DOHH2 (cell line): ENCODE measurements around the gene PLPP3.

ENCODE experiments used
- H3F3A ChIP-seq: fragments of 200-600 bp; sonication (generic), shearing (Covaris generic); 2 replicates; pipeline ENCODE4 v1.6.0; 2016; ENCODE audit warnings: antibody characterized with exemption, mild to moderate bottlenecking; ENCODE audit not compliant: control insufficient read depth, insufficient read depth
- H3K27ac ChIP-seq: fragments of 200-600 bp; sonication (generic); 2 replicates; pipeline ENCODE4 v1.5.1; 2014; ENCODE audit warnings: low read depth, mild to moderate bottlenecking, low read length, moderate library complexity
- H3K27me3 ChIP-seq: fragments of 200-600 bp; sonication (generic); 2 replicates; pipeline ENCODE4 v1.6.1; 2014; ENCODE audit warnings: mild to moderate bottlenecking, low read length, mixed read lengths; ENCODE audit not compliant: control insufficient read depth
- H3K36me3 ChIP-seq: fragments of 200-600 bp; sonication (generic); 2 replicates; pipeline ENCODE4 v1.6.1; 2014; ENCODE audit warnings: mild to moderate bottlenecking, low read length, moderate library complexity, mixed read lengths; ENCODE audit not compliant: control insufficient read depth
- H3K4me1 ChIP-seq: fragments of 200-600 bp; sonication (generic); 2 replicates; pipeline ENCODE4 v1.6.1; 2014; ENCODE audit warnings: mild to moderate bottlenecking, low read length, mixed read lengths; ENCODE audit not compliant: control insufficient read depth
- H3K4me2 ChIP-seq: fragments of 200-600 bp; sonication (generic); 2 replicates; pipeline ENCODE4 v1.6.0; 2014; ENCODE audit warnings: mild to moderate bottlenecking, low read length, moderate library complexity
- H3K4me3 ChIP-seq: fragments of 200-600 bp; sonication (generic); 2 replicates; pipeline ENCODE4 v1.5.1; 2014; ENCODE audit warnings: mild to moderate bottlenecking, low read length, mixed read lengths
- H3K79me2 ChIP-seq: fragments of 200-600 bp; sonication (generic); 2 replicates; pipeline ENCODE4 v1.6.1; 2014; ENCODE audit warnings: mild to moderate bottlenecking, low read length, mixed read lengths; ENCODE audit not compliant: control insufficient read depth
- H3K9me2 ChIP-seq: fragments of 200-600 bp; sonication (generic); replicated peaks from 2 replicates; pipeline ENCODE4 v1.6.1; 2014; ENCODE audit warnings: mild to moderate bottlenecking, low read length, mixed read lengths; ENCODE audit not compliant: control insufficient read depth
- H3K9me3 ChIP-seq: fragments of 200-600 bp; sonication (generic); 2 replicates; pipeline ENCODE4 v1.6.1; 2014; ENCODE audit warnings: antibody characterized with exemption, low read length, mixed read lengths; ENCODE audit not compliant: control insufficient read depth, insufficient read depth
- H4K20me1 ChIP-seq: fragments of 200-600 bp; sonication (generic); 2 replicates; pipeline ENCODE4 v1.6.0; 2014; ENCODE audit warnings: low read depth, mild to moderate bottlenecking, antibody characterized with exemption, low read length, moderate library complexity; ENCODE audit not compliant: control insufficient read depth, insufficient read depth
- EZH2phosphoT487 ChIP-seq: fragments of 200-600 bp; sonication (generic); IDR thresholded peaks from 2 replicates; pipeline ENCODE4 v1.6.1; 2017; ENCODE audit warnings: borderline replicate concordance, mild to moderate bottlenecking, antibody characterized with exemption, low read length, moderate library complexity, mixed read lengths
- TF ChIP-seq, protein P1 (sequence below): fragments of 200-600 bp; sonication (generic); IDR thresholded peaks from one replicate; pipeline ENCODE4 v1.5.1; 2014; ENCODE audit warnings: antibody characterized with exemption, mild to moderate bottlenecking, low read depth, low read length; ENCODE audit not compliant: poor library complexity, severe bottlenecking

PLPP3 gene

DNA sequence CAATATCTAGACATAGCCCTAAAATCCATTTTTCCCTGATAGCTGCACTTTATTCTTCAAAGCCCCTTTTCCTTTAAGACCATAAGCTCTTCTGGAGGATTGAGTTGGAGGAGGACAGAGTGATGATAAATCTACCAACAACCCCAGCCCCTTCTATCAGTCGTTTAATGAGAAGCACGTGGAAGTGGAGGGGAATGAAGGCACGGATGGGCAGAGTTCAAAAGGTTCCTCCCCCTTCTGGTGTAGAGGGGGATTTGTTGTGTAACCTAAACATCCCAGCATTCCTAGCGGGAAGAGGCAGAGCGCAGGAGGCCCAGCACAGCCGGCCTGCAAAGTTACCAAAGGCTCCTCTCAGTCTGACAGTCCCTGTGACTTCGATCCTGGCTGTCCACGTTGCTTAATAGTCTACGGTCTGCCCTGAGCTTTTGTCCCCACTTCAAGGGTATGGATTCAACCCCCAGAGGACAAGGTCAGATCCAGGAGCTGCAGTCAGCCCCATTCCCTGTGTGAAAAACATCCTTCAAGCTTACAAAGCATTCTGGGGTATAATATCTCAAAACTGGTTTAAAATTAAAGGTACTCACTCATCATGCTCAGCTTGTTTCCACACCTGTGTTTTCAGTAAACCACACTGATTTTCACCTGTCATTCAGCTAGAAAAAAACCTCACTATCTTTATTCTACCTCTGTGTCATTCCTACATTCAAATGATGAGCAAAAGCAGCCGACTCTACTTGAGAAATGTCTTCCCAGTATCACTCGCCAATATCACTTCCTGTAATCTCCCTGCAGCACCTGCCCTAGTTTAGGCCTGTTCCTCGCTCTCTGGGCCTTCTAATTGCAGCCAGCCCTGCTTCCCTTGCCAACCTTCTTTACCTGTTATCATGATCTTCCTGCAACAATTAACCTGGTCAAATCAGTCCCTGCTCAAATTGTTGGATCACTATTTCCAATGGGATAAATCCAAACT lies 117.9 kb downstream of the PLPP3 start:
- Histone ChIP-seq H3K9me3 (no peaks in the 10 kb centered on the region), H3K9me2 (no peaks in the 10 kb centered on the region), H3K4me3 (no peak overlapping the region), H3K4me1 (no peaks in the 10 kb centered on the region), H3K36me3 (no peaks in the 10 kb centered on the region), H3K27ac (no peak overlapping the region), H3K4me2 (no peak overlapping the region), H3F3A (no peaks in the 10 kb centered on the region), H3K27me3 (no peaks in the 10 kb centered on the region; the same call in 1 of the 2 replicates), H3K79me2 (no peaks in the 10 kb centered on the region), H4K20me1 (no peaks in the 10 kb centered on the region)
- no peak for TF ChIP-seq EZH2phosphoT487
- TF ChIP-seq, protein P1, sequence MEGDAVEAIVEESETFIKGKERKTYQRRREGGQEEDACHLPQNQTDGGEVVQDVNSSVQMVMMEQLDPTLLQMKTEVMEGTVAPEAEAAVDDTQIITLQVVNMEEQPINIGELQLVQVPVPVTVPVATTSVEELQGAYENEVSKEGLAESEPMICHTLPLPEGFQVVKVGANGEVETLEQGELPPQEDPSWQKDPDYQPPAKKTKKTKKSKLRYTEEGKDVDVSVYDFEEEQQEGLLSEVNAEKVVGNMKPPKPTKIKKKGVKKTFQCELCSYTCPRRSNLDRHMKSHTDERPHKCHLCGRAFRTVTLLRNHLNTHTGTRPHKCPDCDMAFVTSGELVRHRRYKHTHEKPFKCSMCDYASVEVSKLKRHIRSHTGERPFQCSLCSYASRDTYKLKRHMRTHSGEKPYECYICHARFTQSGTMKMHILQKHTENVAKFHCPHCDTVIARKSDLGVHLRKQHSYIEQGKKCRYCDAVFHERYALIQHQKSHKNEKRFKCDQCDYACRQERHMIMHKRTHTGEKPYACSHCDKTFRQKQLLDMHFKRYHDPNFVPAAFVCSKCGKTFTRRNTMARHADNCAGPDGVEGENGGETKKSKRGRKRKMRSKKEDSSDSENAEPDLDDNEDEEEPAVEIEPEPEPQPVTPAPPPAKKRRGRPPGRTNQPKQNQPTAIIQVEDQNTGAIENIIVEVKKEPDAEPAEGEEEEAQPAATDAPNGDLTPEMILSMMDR: no peak

DNA sequence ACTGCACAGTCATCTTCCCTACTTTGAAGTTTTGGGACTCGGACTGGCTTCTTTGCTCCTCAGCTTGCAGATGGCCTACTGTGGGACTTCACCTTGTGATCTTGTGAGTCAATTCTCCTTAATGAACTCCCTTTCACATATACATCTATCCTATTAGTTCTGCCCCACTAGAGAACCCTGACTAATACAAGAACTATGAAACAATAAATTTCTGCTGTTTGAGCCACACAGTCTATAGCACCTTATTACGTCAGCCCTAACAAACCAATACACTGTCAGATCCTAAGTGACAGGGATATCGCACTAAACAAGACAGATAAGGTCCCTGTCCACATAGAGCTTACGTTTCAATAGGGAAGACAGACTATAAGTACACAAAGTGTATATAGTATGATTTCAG lies 120.1 kb downstream of the PLPP3 start:
- Histone ChIP-seq H3K36me3 (no peaks in the 10 kb centered on the region), H3K79me2 (no peaks in the 10 kb centered on the region), H3K27ac (no peak overlapping the region), H3K27me3 (no peaks in the 10 kb centered on the region; the same call in 1 of the 2 replicates), H3K9me3 (no peaks in the 10 kb centered on the region), H3K4me1 (no peaks in the 10 kb centered on the region), H4K20me1 (no peaks in the 10 kb centered on the region), H3K9me2 (no peaks in the 10 kb centered on the region), H3K4me3 (no peak overlapping the region), H3F3A (no peaks in the 10 kb centered on the region), H3K4me2 (no peak overlapping the region)
- no peak for TF ChIP-seq EZH2phosphoT487
- TF ChIP-seq, protein P1: no peak

DNA sequence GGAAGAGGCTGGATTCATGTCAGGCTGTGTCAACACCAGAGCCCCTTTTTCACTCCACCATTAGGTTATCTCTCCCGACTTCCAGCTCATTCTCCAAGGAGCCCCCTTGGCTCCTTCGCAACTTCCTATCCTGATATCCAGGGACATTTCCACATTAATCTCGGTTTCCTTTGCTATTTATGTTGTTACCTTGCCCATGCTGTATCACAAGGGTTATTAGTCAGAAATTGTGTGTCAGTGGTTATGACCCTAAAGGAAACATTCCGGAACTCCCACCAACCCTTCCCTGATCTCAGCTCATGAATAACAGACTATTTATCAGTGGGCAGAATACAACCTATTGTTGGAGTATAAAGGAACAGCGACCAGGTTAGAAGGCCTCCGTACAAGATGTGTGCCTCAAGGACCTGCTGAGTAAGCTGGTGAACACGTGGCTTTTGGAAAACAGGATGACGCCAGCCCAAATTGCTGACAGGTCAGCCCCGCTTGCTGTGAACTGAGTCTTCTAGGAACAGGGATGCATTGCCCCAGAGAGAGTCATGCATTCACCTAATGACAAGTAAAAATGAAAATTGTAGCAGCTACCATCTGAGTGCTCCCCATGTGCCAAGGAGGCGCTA lies 121.5 kb downstream of the PLPP3 start:
- Histone ChIP-seq H3F3A (no peaks in the 10 kb centered on the region), H3K27ac (no peak overlapping the region), H3K9me3 (no peaks in the 10 kb centered on the region)

More for the DNA sequence above, 121.5 kb downstream of the PLPP3 start:
- Histone ChIP-seq H3K4me2 (no peak overlapping the region), H3K36me3 (no peaks in the 10 kb centered on the region), H3K4me3 (no peak overlapping the region), H3K9me2 (no peaks in the 10 kb centered on the region), H3K79me2 (no peaks in the 10 kb centered on the region), H3K4me1 (no peaks in the 10 kb centered on the region), H3K27me3 (no peaks in the 10 kb centered on the region; the same call in 1 of the 2 replicates), H4K20me1 (no peaks in the 10 kb centered on the region)
- TF ChIP-seq, protein P1: no peak
- no peak for TF ChIP-seq EZH2phosphoT487
